ENCODE results near the gene UACA.

UACA gene

DNA sequence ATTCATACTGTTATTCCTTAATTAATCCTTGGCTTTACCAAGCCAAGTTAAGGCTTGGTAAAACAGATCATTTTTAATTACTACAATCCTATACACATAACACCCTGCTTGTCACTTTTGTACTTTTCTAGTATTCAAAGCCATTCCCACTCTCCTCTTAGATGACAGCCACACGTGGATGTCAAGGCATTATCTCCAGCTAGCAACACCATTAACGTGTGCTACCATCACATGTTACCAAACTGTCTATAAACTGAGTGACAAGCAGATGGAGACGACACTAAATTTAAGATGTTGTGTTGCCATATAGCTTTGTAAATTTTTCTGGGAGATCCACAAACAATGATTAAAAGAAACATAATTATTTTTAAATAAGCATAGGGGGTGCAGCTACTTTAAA, 103.7 kb downstream of the UACA start:
- DNase-seq, result no peak

DNA sequence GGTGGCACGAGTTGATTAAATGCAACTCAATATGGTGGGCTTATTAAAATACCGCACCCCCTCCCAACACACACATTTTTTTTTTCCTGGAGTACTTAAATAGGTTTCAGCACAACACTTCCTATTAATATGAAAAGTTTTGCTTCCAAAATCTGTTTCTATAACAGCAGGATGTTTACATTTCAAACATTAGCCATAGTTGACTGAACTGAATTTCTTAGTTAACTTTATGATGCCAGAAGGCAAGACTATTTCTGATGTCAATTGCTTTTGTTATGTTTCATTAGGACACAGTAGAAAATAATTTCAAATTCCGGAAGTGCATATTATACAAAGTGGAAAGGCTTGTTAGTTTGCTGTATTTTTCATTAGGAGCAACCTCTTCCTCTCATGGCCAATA, 104.7 kb downstream of the UACA start:
- DNase-seq, result no peak

DNA sequence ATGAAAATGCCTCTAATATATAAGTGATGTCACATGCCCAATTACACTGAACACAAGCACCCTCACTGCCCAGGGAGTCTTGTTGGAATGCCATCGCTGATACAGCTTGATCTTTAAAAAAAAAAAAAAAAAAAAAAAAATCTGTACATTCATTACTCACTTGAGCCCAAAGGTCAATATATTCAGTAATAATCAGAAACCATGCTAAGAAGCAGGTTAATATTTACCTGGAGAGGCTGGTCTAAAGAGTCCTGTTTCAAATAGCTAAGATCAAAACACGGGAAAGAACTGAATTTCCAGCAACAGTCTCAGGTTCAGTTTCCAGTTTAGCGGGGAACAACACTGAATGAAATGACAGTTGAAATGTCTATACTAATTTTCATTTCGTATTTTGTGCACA, 109.9 kb downstream of the UACA start:
- no peak for DNase-seq

DNA sequence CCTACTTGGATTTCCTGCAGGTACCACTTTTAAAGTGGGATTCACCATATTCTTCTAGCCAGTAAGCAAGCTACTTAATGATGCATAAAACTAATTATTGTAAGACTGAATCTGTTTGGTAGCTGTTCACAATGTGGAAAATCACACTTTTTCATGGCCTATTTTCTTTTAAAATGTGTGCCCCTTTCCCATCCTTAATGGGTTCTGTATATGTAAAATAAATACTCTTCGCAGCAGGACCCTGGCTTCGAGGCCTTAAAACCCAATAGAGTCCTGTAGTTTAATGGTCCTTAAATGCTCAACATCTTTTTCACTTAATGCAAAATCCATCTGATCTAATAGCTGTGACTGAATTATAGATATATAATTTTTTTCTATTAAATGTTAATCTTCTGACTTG, 111.0 kb downstream of the UACA start:
- DNase-seq, result no peak

DNA sequence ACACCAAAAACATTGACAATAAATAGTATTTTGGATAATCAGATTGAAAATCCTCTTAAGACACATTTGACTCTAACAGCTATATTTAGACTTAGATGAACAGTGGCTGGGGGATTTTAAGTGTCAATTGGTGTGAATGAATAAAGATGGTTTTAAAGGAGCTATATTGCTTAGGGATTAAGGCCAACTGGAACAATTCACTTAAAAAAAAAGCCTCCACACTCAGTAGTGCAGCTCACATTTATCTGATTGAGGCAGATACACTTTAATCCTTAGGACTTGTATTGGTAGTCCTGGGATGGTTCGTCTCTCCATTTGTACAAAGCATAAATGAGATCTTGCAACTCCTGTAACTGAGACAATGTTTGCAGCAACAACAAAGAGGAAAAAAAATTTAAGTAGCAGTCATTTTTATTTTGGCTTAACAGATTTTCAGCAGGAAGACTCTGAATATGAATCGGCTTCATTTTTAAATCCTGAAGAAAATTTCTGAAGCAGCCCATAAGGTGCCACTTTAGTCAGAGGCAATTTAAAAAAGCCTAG, 112.0 kb downstream of the UACA start:
- DNase-seq, result no peak

DNA sequence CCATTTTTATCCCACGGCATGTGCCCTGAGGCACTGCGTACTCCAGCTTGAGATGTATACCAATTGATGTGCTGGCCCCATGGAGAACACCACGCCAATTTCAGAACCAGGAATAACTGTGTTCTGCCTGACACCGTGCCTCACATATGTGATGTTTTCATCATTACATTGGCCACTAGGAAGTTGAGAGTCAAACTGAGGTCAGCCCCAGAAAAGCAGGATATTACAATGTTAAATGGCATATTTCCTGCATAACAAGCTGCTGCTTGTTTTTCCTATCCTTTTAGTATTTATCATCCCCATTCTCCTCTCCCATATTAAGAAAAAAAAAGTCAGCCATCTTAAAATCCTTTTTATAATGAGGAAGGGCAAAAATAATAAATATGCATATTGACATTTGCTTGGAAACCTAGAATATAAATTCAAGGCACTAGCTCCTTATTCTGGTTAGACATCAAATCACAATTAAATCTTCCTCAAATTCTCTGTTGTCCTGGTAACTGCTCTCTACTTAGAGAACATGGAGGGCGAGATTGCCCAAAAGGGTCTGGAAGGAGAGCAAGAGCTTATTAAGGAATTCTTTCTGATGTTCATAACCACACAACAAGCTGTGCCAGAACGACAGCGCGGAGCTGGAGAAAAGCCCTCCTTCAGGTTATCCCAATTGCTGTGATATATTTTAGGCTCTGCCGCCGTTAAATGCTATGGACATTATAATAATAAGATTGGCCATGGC, 112.6 kb downstream of the UACA start:
- no peak for DNase-seq

DNA sequence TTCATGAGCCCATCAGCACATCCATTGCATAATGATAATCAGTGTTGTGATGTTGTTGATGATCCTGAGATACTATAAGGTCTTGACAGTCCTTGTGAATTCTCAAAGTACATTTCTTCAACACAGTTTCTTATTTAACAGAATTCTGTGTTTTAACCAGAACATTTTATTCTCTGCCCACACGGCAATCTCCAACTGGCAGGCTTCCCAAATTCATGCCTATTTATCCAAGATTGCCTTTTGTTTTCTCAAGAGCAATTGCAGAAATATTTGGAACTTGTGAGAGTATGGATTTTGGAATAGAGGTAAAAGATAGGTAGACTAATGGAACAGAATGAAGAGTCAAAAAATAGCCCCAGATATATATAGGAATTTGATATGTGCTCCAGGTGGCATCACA, 116.0 kb downstream of the UACA start:
- no peak for DNase-seq

DNA sequence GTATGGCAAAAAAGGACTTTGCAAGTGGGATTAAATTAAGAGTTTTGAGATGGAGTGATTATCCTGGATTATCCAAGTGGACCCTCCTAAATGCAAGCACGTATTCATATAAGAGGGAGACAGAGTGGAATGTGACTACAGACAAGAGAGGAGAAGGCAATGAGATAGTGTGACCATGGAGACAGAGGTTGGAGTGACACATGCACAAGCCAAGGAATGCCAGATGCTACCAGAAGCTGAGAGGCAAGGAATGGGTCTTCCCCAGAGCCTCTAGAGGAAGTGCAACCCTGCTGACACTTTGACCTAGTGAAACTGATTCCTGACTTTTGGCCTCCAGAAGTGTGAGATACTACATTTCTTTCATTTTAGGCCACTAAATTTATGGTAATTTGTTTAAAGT, 117.2 kb downstream of the UACA start:
- no peak for DNase-seq

DNA sequence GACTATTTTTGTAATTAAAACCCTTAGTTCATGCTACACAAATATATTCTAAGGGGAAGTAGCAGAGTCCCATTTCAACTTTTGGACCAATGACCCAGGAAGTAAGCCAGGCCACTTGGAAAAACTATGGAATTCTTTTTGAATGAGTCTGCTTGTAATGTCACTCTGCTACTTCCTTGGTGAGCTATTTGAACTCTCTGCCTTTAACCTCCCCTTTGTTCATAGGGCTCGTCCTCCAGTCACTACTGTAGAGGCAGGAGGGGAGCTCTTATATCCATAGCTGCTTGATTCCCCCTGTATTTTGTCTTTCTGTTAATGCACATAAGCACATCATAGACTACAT, 119.6 kb downstream of the UACA start:
- DNase-seq, result no peak

DNA sequence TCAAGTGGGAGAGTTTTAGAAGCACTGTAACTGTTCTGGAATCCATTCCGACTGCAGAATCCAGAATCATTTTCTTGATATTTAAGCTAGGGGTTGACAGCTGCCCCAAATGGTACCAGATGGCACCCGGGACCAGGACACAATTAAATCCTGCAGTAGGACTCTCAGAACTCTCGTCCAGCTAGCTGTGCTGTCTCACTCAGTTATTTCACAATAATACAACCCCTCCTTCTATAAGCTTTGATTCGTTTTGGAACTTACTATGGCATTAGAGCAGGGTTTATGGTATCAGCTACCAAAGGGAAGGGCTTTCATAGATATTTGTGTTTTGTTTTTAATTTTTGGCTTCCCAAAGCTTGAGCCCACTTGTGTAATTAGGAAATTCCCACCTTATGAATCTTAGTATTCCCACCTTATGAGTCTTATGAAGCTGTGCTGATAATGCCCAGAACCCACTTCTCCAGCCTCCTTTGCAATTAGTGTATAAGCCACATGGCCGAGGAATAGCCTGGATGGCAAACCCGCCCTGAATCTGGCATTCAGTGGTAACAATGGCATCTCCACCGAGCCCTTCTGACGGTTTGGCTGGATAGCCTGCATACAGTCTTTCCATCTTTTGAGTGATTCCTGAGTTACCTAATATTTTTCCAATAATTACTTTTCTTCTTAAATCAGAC, 120.1 kb downstream of the UACA start:
- DNase-seq, result no peak

DNA sequence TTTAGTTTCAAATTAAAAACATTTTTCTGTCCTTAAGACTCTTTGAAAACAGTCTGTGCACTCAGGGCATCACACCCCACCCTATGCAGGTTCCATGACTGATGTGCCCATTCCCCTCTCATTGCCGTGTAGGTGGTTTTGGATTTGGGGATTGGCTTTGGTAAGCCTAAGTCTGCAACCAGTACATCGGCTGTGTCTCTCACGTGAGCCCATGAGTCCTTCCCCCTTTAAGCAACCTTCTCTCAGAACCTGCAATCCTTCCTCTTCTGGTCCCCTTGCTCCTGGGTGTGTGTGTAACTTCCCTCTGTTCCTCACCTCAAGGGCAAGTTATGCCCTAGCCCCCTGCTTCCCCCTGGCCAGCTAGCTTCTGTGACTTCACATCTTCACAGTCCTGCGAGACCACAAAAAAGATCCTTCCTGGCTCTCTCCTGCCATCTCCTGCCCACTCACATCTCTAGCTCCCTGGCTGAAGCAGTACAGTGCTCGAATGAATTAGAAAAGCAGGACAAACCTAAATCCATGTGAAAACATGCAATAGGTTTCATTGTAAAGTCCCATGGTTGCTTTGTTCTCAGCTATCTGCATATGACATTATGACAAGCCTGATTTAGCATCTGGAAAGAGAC, 126.7 kb downstream of the UACA start:
- DNase-seq, result no peak

DNA sequence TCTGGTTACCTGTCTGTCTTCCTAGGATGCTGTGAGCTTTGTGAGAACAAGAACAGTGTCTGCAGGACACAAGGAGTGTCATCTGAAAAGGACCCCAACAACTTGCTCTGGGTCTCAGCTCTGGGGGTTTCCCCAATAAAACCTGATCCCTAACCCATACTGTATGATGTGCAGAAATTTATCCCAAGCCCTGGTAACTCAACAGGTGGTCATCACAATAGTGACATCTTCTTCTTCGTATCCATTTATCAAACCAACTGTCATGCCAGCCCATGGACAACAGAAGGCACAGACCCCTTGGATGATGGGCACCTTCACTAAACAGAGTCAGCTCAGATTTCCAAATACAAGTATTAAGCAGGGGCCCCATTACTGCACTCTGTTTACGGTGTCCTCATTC, 127.5 kb downstream of the UACA start:
- DNase-seq, result no peak

DNA sequence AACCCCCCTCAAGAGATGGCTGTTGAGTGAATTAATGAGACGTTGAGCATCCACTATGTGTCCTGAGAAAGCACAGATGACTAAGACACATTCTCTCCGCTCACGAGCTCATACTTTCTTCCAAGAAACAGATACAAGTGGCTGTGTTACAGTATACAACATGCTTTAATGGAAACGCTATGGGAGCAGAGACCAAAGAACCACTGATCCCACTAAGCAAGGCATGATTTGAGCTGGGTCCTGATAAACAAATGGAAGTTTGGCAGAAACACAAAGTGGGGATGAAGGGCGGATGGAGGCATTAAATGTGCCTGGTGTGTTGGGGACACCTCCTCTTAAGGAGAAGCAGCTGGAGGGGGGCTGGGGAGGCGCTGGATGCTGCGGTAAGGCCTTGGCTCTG, 129.4 kb downstream of the UACA start:
- no peak for DNase-seq

DNA sequence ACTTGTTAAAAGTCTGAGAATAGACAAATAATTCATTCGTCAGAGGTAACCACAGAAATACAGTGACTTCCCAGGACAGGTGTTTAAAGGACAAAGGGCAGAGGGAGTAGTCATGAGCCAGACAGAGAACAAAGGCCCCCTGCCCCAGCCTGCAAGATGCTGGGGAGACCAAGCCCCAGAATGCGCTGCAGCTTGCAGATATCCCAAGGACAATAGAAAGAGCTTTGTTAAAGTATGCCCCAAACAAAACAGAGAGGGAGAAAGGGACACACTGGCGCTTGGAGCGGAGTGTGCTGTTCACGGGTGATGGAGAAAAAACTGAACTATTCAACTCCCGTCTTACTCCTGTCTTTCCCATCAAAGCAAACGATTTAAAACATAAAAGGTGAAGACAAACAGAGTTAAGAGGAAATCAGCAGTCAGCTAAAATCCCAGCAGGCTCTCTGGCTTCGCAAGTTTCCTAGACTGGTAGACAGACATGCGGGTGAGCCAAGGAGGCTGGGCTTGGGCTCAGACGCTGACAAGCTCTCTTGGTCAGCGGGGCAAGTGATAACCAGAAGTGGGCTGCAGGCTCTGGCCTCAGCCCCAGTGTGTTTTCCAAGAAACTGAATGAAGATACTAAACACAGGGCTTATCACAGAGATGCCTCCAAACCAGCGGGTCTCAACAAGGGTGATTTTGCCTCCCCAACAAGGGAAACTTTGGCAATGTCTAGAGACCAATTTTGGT, 130.1 kb downstream of the UACA start:
- DNase-seq, result no peak

DNA sequence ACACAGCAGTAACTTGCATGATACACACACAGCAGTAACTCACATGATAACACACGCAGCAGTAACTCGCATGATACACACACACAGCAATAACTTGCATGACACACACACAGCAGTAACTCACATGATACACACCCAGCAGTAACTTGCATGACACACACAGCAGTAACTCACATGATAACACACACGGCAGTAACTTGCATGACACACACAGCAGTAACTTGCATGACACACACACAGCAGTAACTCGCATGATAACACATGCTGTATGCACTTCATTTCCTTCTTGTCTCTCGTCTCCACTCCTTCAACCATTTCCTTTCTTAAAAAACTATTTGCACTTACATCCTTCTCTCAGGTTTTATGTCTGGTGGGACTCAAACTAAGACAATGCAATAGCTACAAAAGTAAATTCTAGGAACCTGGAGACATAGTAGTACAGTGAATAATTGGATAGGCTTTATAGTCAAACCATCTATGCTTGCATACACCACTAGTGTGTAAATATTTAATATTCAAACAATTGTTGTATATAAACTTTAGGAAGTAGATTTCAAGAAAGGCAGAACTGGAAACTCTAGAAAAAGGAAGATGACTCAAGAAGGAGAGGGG, 130.8 kb downstream of the UACA start:
- DNase-seq, result no peak

DNA sequence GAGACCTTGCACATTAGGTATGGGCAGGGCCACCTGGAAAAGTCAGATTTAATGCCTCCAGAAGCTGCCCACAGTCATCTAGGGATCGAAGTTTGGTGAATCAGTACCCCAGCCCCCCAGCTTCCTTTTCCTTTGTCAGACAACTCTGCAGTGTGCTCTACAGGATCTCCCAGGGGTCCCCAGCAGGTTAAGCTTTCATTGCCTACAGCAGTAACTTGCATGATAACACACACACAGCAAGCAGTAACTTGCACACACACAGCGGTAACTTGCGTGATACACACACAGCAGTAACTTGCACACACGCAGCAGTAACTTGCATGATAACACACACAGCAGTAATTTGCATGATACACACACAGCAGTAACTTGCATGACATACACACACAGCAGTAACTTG, 131.3 kb downstream of the UACA start:
- no peak for DNase-seq

DNA sequence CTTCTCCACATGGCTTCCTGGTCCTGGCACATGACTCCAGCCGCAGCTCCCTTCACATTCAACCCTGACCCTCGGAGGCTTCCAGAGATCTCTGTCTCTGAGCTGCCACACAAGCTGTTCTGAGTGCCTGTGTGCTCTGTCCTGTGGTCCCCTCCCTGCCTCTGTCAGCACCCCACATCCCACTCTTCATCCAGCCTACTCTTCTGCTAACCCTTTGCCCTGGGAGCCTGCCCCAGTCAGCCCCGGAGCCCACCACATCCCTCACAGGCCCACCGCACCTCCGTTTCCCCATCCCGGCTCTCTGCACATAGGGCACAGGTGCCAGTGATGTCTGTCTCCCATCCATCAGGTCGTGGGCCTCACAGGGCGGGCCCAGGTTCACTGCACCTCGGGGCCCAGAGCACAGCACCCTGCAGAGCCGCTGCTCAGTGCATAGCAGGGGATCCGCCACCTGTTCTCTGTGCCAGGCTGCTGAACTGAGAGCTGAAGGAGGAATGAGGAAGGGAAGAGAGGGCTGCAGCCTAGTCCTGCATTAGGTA, 133.6 kb downstream of the UACA start:
- no peak for DNase-seq

DNA sequence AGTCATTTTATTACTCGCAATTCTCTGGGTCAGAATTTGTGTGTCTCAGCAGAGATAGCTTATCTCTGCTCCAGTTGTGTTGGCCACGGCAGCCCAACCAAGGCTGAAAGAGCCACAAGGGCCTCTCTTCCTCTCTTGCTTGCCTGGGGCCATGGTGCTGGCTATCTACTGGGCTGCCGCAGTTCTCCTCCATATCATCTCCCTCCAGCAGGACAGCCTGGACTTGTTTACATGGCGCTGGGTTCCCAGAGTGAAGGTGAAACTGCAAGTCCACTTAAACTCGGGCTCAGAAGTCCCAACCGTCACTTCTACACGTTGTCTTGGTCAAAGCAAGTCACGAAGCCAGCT, 134.8 kb downstream of the UACA start:
- DNase-seq, result no peak

DNA sequence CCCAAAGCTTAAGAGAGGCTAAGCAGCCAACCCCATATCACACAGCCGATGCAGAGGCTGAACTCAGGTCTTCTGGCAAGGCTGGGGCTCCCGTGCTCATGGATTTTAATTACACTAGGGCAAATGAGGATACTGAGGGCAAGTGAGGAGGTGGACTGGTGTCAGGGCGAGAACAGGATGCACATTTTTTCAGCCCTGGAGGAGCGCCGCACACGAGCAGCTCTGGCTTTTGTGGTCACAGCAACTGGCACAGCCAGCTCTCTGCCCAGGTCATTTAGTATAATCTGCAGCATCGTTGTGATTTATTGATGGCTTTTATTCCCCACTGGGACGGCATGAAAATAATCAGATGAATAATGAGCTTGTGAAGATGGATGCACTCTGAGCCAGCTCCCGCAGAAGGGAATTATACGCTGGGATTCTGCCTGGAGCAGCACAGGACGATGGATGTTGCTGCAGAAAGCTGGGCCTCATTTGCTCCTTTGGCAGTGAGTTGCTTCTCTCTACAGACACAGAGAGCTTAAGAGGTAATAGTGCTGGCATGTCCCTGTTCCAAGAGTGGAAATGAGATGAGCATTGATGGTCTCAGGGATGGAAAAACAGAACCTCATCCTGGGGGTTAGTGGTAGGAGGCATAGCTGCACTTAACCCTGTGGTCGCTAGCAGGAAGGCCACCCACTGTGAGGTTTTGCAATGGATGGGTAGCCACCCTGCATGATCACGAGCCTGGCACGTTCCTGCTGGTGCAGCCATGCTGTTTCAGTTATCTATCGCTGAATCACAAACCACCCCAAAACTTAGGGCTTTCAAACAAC, 135.4 kb downstream of the UACA start:
- DNase-seq, result no peak

DNA sequence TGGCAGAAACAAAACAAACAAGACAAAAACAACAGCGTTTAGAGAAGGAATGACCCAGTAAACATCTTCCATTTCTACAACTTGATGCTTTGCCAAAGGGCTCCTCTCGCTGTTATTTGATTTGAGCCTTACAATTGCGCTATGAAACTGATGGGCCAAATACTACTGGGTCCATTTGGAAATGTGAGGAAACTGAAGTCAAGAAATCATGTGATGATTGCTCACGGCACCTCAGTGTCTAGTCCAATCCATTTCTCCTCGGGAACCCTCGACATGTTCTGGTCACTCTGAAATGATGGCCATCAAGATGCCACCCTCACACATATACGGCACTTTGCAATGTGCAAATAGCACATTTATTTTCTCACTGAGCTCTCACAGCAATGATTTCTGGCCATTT, 136.0 kb downstream of the UACA start:
- no peak for DNase-seq

DNA sequence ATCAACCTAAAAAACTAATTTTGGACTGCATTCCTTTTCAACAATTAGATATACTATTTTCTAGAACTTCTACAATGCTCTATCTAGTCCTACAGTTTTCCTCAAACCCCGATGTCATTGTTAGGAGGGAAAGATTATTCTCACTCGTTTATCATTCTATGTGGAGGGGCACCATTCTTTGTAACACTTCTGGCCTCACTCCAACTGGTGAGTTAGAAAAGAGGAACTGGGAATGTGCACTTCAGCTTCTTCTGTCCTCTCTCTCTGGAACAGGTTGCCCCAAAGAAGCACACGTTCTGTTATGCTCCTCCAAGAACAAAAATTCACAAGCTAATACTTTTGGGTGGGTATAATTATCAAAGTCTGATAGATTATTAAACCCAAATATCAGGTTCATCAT, 137.9 kb downstream of the UACA start:
- DNase-seq, result no peak

DNA sequence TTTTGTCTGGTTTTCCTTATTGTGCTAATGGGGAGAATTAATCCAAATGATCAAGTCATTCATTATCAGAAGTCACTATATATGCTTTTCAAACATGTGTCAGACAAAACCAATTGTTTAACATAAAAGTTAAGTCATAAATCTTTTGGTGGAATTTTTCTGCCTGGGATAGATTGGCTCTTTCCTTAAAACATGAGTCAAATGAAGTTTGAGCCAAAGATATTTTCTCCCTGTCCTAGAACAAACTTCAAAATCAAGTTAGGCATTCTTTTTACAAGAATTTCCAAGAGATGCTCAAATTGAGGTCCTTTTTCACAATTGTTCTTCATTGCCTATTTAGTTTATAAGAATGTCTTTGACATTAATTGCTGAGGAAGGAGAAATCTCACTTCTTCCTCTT, 138.3 kb downstream of the UACA start:
- no peak for DNase-seq
